NT2/D1 (cell line): ENCODE data around the gene MYL4.

Experiments
- SUZ12 ChIP-seq: IDR thresholded peaks from 2 replicates; pipeline ENCODE4 v1.6.1; 2011; ENCODE audit not compliant: insufficient read length, insufficient read depth; ENCODE audit errors: extremely low read depth
- YY1 ChIP-seq: IDR thresholded peaks from 2 replicates; pipeline ENCODE4 v1.6.1; 2011; ENCODE audit not compliant: insufficient read length, insufficient read depth
- ZNF274 ChIP-seq: IDR thresholded peaks from 2 replicates; pipeline ENCODE4 v1.6.1; 2011; ENCODE audit warnings: mild to moderate bottlenecking, low read depth, low read length

GRCh38 chr17:47231866-47232265 lies 22.7 kb downstream of the MYL4 start:
- TF ChIP-seq ZNF274, result no peak
- TF ChIP-seq YY1, result no peak
- TF ChIP-seq SUZ12, result no peak
